ENCODE data around the gene MED12. TPM values are rescaled to one million over a fixed set of nuclear protein-coding genes. Genes with fewer than 3 reads are reported as not detected.
"Not testable (repeated sequence)": the region's sequence is repeated elsewhere in the genome, so short reads cannot be mapped to it uniquely, and the experiment has no call there.

MED12 gene
- total RNA-seq, 3 donors from 2014 or later (not counting 1 experiment from before 2014, with no cell fraction given): 111 to 156 (median 115) TPM

DNA sequence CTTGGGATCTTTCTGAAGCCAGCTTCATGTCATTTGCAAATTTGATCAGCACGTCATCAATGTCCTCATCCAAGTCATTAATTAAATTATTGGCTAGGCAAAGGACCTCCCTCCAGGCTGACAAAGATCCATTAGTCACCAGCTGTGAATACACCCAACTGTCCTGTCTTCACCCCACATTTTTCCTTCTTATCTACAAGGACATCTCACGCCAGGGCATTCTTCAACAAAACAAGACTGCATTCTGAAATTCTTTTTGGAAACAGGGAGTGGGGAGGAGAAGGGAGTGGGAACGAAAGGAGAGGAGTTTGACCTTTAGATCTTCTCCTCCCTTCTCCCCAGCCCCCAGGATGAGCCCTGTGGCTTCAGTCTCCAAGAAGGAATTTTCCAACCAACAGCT is 58.9 kb downstream of the MED12 start:
- ATAC-seq (no peak), DNase-seq (no peak)
- Mint-ChIP-seq H3K4me1 (peaks cover 0 to under 1% of the 10 kb centered on the region in 2 donors), H3K9me3 (no peaks in the 10 kb centered on the region), H3K27me3 (ENCODE audit: low read depth in 2 of 2) (no peaks in the 10 kb centered on the region), H3K4me3 (no peak overlapping the region), H3K36me3 (no peaks in the 10 kb centered on the region), H3K27ac (no peak overlapping the region)
- Histone ChIP-seq H3K27me3 (ENCODE audit: control insufficient read depth, insufficient read depth, low read length) (no peaks in the 10 kb centered on the region), H3K27ac (ENCODE audit: low read length) (no peak overlapping the region), H3K4me1 (ENCODE audit: control insufficient read depth, insufficient read depth, low read length) (peaks cover 10% of the 10 kb centered on the region), H3K4me3 (ENCODE audit: low read length) (no peak overlapping the region), H3K9me3 (ENCODE audit: control insufficient read depth, insufficient read depth, low read length) (no peaks in the 10 kb centered on the region), H3K36me3 (ENCODE audit: control insufficient read depth, insufficient read depth, low read length) (no peaks in the 10 kb centered on the region)
- intact Hi-C loops (cut with micrococcal nuclease): loop anchor here (5.0 kb wide), 1 partner anchor 80 kb away; the partner anchor contains the start of gene FOXO4
- WGBS (ENCODE audit: insufficient coverage): 94% methylated on average over 1 of the region's 3 CpGs
- TF ChIP-seq, protein P1, sequence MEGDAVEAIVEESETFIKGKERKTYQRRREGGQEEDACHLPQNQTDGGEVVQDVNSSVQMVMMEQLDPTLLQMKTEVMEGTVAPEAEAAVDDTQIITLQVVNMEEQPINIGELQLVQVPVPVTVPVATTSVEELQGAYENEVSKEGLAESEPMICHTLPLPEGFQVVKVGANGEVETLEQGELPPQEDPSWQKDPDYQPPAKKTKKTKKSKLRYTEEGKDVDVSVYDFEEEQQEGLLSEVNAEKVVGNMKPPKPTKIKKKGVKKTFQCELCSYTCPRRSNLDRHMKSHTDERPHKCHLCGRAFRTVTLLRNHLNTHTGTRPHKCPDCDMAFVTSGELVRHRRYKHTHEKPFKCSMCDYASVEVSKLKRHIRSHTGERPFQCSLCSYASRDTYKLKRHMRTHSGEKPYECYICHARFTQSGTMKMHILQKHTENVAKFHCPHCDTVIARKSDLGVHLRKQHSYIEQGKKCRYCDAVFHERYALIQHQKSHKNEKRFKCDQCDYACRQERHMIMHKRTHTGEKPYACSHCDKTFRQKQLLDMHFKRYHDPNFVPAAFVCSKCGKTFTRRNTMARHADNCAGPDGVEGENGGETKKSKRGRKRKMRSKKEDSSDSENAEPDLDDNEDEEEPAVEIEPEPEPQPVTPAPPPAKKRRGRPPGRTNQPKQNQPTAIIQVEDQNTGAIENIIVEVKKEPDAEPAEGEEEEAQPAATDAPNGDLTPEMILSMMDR (IDR thresholded peaks at IDR 0.05): no peak

- WGBS (ENCODE audit: insufficient coverage): 0% methylated on average over 3 of the region's 4 CpGs
- Mint-ChIP-seq H3K36me3 (no peaks in the 10 kb centered on the region), H3K9me3 (no peaks in the 10 kb centered on the region), H3K4me1 (peaks cover 0 to 7% of the 10 kb centered on the region in 2 donors), H3K27me3 (ENCODE audit: low read depth in 2 of 2) (no peaks in the 10 kb centered on the region), H3K4me3 (no peak overlapping the region), H3K27ac (peak overlapping the region in 1 of 2 donors; percentile 42)
- TF ChIP-seq, protein P1 (IDR thresholded peaks at IDR 0.05): peak; percentile 48
- no peaks in the 10 kb centered on the region for H3K27me3 ChIP-seq (ENCODE audit: control insufficient read depth, insufficient read depth, low read length)
- peak; percentile 25 to 79 for DNase-seq
- H3K9me3 ChIP-seq (ENCODE audit: control insufficient read depth, insufficient read depth, low read length): no peaks in the 10 kb centered on the region
- no peak overlapping the region for H3K27ac ChIP-seq (ENCODE audit: low read length)
- no peaks in the 10 kb centered on the region for H3K36me3 ChIP-seq (ENCODE audit: control insufficient read depth, insufficient read depth, low read length)
- no peak overlapping the region for H3K4me3 ChIP-seq (ENCODE audit: low read length)
- intact Hi-C loops (cut with micrococcal nuclease): loop anchor here (1.0 to 5.0 kb wide), 3 partner anchors 82 to 410 kb away; partner anchors contain the start of gene FOXO4
- peak; percentile 36 to 61 (median 36) for ATAC-seq
- H3K4me1 ChIP-seq (ENCODE audit: control insufficient read depth, insufficient read depth, low read length): peaks cover 19% of the 10 kb centered on the region
Observed at GRCh38 chrX:71178908-71179307, 60.5 kb downstream of the MED12 start.

GRCh38 chrX:71180579-71181265 is 62.3 kb downstream of the MED12 start:
- ATAC-seq; intact Hi-C loops (cut with micrococcal nuclease); DNase-seq; H3K27me3 ChIP-seq (ENCODE audit: control insufficient read depth, insufficient read depth, low read length); H3K4me3 ChIP-seq (ENCODE audit: low read length); H3K36me3 ChIP-seq (ENCODE audit: control insufficient read depth, insufficient read depth, low read length); H3K9me3 Mint-ChIP-seq; H3K27me3 Mint-ChIP-seq (ENCODE audit: low read depth in 2 of 2); H3K4me1 Mint-ChIP-seq; H3K36me3 Mint-ChIP-seq; H3K9me3 ChIP-seq (ENCODE audit: control insufficient read depth, insufficient read depth, low read length): not testable (repeated sequence)
- H3K27ac ChIP-seq (ENCODE audit: low read length): peak overlapping the region; percentile 88
- H3K4me1 ChIP-seq (ENCODE audit: control insufficient read depth, insufficient read depth, low read length): peaks cover 19% of the 10 kb centered on the region
- Mint-ChIP-seq H3K4me3 (peak overlapping the region; percentile 47), H3K27ac (peak overlapping the region in 1 of 2 donors; percentile 36)
- WGBS (ENCODE audit: insufficient coverage): 98% methylated on average over 7 of the region's 9 CpGs

DNA sequence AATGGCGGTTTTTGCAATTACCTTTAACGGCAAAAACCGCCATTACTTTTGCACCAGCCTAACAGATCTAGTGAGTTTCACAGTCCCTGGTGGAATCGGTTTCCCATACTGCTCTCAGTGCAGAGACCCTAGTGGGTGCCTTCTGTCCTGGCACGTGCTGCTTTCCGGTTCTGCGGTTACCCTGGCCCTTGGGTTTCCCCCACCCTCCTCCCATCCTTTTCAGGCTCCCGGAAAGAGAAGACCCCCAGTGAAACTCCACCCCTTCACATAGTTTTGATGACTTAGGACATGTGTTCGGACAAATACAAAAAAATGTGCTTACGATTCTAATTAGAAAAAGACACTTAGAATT is 63.1 kb downstream of the MED12 start:
- Mint-ChIP-seq H3K36me3 (no peaks in the 10 kb centered on the region), H3K4me3 (peak overlapping the region; percentile 93), H3K27ac (peak overlapping the region; percentile 94 to 95), H3K27me3 (ENCODE audit: low read depth in 2 of 2) (no peaks in the 10 kb centered on the region), H3K9me3 (no peaks in the 10 kb centered on the region), H3K4me1 (peaks cover 0 to 7% of the 10 kb centered on the region in 2 donors)
- DNase-seq (peak; percentile 16 to 78), ATAC-seq (peak; percentile 25 to 74 (median 57))
- Histone ChIP-seq H3K9me3 (ENCODE audit: control insufficient read depth, insufficient read depth, low read length) (no peaks in the 10 kb centered on the region), H3K36me3 (ENCODE audit: control insufficient read depth, insufficient read depth, low read length) (no peaks in the 10 kb centered on the region), H3K27ac (ENCODE audit: low read length) (peak overlapping the region; percentile 88), H3K4me1 (ENCODE audit: control insufficient read depth, insufficient read depth, low read length) (peaks cover 19% of the 10 kb centered on the region), H3K4me3 (ENCODE audit: low read length) (peak overlapping the region; percentile 75), H3K27me3 (ENCODE audit: control insufficient read depth, insufficient read depth, low read length) (no peaks in the 10 kb centered on the region)
- TF ChIP-seq, protein P1 (IDR thresholded peaks at IDR 0.05): no peak
- under 1% methylated on average over 9 of the region's 10 CpGs for WGBS (ENCODE audit: insufficient coverage)
- intact Hi-C loops (cut with micrococcal nuclease): no loop called here
